Dendritic cell treated with granulocyte-macrophage colony-stimulating factor and Interleukin-4, amounts not matched to agents 40 ng/mL and 50 ng/mL, for 4 days (primary cell): ENCODE data around the gene ATF6.
A peak's percentile ranks its signal among the peaks of the same experiment; 100 is the strongest.

Experiments
- H3K27ac Mint-ChIP-seq: one replicate; pipeline ENCODE4 v1.8.0; 2022; ENCODE audit warnings: mild to moderate bottlenecking, mixed read lengths
- H3K27me3 Mint-ChIP-seq: one replicate; pipeline ENCODE4 v1.8.0; 2022; ENCODE audit warnings: mild to moderate bottlenecking, mixed read lengths
- H3K36me3 Mint-ChIP-seq: one replicate; pipeline ENCODE4 v1.8.0; 2022; ENCODE audit warnings: low read depth, mixed read lengths
- H3K4me1 Mint-ChIP-seq: one replicate; pipeline ENCODE4 v1.8.0; 2022; ENCODE audit warnings: low read depth, mixed read lengths
- H3K4me3 Mint-ChIP-seq: one replicate; pipeline ENCODE4 v1.8.0; 2022; ENCODE audit warnings: mild to moderate bottlenecking, moderate library complexity, mixed read lengths
- H3K9me3 Mint-ChIP-seq: one replicate; pipeline ENCODE4 v1.8.0; 2022; ENCODE audit warnings: mixed read lengths
- intact Hi-C: fragments of 100-400 bp; cut with micrococcal nuclease; formaldehyde crosslinking; loops from one replicate; pipeline ENCODE4 v1.15.0; 2022

The ATF6 gene

DNA sequence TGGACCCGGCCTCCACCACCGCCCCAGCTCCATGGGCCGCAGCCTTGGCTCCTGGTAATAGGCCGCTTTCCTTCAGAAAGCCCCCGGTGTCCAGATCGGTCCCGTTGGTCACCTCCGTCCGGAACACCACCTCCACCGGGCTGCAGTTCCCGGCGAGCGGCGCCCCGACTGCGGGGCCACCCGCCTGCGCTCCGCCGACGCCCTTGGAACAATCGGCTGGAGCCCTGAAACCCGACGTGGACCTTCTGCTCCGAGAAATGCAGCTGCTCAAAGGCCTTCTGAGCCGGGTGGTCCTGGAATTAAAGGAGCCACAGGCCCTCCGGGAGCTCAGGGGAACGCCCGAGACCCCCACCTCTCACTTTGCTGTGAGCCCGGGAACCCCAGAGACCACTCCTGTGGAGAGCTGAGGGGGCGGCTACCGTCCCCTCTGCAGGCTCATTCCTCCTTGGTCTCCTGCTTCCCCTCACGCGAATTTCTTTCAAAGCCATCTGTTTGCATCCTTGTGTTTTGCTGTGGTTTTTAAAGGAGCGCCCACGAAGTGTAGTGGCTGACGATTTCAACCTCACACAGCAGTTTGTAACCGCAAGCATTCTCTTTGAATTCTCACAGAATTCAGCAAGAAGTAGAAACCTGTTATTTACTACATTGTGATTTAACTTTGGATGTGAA lies 38.7 kb upstream of the ATF6 start:
- Mint-ChIP-seq H3K27me3 (peaks cover 19% of the 10 kb centered on the region), H3K36me3 (peaks cover 6% of the 10 kb centered on the region), H3K4me3 (peak overlapping the region; percentile 82), H3K9me3 (no peaks in the 10 kb centered on the region), H3K4me1 (peaks cover 67% of the 10 kb centered on the region), H3K27ac (peak overlapping the region; percentile 86)
- intact Hi-C loops = no loop called here

DNA sequence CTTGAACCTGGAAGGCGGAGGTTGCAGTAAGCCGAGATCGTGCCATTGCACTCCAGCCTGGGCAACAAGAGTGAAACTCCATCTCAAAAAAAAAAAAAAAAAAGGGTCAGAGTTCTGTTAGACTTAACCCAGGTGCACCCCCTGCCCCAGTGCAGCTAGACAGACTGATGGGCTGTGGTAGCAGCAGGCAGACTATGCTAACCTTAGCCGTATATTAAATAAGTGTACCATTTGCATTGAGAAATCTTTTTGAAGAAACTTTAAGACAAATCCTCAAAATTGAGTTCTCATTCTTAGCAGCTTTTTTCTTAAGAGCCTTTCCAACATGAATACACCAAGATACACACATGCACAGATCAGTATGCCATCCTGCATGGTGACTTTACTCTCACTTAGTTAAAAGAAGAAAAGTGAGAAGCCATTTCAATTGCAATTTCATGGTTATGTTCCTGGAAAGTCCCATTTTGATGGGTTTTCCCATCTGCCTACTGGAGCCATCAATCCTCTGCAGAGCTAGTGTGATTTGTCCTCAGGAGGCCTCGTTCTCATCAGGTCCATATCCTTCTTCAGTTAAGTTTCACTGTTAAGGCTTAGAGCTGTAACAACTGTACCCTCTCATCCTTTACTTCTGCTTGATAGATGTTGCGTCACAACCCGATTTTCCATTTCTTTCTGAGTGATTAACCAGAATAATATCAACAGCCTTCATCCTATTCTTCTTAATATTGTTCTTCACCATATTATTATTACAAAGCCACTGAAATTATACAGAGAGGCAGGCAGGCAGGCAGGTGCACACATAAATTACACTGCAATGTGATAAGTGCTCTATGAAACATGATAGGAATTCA lies 37.5 kb upstream of the ATF6 start:
- peaks cover 58% of the 10 kb centered on the region for H3K4me1 Mint-ChIP-seq
- no peaks in the 10 kb centered on the region for H3K9me3 Mint-ChIP-seq
- H3K27ac Mint-ChIP-seq = peak overlapping the region; percentile 5
- H3K4me3 Mint-ChIP-seq = no peak overlapping the region
- peaks cover 6% of the 10 kb centered on the region for H3K36me3 Mint-ChIP-seq
- intact Hi-C loops = no loop called here
- peaks cover 19% of the 10 kb centered on the region for H3K27me3 Mint-ChIP-seq

DNA sequence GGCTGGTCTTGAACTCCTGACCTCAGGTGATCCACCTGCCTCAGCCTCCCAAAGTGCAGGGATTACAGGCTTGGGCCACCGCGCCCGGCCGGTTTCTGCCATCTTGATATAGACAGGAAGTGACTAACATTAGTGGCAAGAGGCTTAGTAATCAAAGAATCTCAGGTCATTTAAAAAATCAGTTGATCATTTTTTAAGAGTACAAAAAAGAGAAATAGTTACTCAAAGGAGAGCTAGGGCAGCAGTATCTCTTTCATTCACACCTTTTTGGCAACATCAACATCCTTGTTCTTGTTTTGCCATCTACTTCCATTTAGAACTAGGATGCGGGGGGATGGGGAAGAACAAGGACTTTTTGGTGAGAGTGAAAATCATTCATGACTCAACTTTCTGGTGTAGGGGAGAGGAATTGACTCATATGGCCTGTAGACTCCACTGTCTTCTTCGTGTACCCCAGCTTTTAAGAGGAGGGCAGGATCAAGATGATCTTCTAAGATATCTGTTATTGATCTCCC lies 36.0 kb upstream of the ATF6 start:
- peaks cover 6% of the 10 kb centered on the region for H3K36me3 Mint-ChIP-seq
- H3K9me3 Mint-ChIP-seq = no peaks in the 10 kb centered on the region
- H3K4me1 Mint-ChIP-seq = peaks cover 48% of the 10 kb centered on the region
- no peak overlapping the region for H3K27ac Mint-ChIP-seq
- no peak overlapping the region for H3K4me3 Mint-ChIP-seq
- intact Hi-C loops = loop anchor here (10.0 kb wide), 2 partner anchors 45 to 165 kb away; no protein-coding TSS in a partner anchor
- peaks cover 13% of the 10 kb centered on the region for H3K27me3 Mint-ChIP-seq

DNA sequence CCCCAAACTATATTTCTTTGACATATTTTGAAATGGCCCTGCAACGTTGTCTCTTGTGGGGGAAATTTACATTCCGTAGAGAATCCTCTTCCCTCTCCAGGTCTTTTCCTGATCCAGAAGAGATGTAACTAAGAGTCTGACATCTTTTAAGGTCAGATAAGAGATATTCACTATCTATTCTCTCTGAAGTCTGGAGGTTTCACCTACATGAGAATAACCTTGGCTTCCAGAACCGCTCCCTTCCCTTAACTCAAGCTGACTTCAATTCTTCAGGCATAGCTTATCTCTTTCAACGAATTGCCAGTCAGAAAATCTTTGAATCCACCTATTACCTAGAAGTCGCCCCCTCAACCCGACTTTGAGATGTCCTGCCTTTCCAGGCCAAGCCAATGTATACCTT lies 34.9 kb upstream of the ATF6 start:
- H3K36me3 Mint-ChIP-seq = peaks cover 6% of the 10 kb centered on the region
- peaks cover 15% of the 10 kb centered on the region for H3K27me3 Mint-ChIP-seq
- no peak overlapping the region for H3K27ac Mint-ChIP-seq
- H3K4me3 Mint-ChIP-seq = no peak overlapping the region
- no peaks in the 10 kb centered on the region for H3K9me3 Mint-ChIP-seq
- intact Hi-C loops = loop anchor here (10.0 kb wide), 2 partner anchors 46 to 166 kb away; no protein-coding TSS in a partner anchor
- peaks cover 45% of the 10 kb centered on the region for H3K4me1 Mint-ChIP-seq

DNA sequence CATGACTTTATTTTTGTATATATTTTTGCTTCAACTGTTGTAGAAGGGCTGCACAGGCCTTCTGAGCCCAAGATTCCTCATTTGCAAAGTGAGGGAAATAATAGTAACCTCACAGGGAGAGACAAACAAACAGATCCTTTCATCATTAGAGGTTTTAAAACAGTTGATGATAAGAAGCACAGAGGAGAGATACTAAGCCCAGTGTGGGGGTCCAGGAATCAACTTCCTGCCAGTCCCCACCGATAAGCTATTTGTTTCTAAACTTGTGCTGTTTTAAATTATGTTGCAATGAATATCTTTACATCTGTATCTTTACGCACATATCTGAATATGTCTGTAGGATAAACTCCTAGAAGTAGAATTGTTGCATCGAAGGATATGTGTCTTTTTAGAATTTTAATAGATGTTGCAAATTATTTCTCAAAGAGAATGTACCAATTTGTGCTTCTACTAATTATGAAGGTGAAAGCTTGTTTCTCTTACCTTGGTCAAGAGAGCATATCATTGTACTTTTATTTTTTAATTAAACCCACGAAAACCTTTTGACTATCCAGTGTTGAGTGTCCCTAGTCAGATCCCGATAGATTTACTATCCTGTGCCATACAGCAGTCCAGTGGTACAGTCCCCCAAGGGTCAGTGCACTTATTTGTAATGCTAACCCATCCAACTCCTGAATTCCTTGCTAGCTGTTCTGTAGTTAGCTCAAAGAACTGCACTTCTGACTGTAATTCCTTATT lies 34.0 kb upstream of the ATF6 start:
- Mint-ChIP-seq H3K27me3 (peaks cover 17% of the 10 kb centered on the region), H3K27ac (no peak overlapping the region), H3K9me3 (no peaks in the 10 kb centered on the region), H3K36me3 (no peaks in the 10 kb centered on the region), H3K4me1 (peaks cover 48% of the 10 kb centered on the region), H3K4me3 (no peak overlapping the region)
- intact Hi-C loops = loop anchor here (10.0 kb wide), 2 partner anchors 47 to 167 kb away; no protein-coding TSS in a partner anchor

DNA sequence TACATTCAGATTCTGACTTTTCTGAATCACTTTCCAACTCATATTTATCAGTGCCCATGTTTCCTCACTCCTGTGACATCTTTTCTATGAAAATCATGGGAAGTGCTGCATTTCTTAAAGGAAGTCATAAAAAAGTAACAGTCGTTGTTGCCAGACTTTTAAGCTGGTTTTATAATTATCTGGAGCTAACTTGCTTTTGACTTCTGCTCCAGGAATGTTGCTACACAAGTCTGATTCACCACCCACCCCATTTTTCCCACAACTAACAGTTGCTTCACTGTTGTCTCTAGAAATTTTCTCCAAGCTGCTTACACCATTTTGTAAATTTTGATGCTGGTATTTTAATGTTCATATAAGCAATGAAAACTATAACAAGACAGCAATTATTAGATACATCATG lies 32.6 kb upstream of the ATF6 start:
- intact Hi-C loops = loop anchor here (10.0 kb wide), 2 partner anchors 49 to 169 kb away; no protein-coding TSS in a partner anchor
- no peaks in the 10 kb centered on the region for H3K36me3 Mint-ChIP-seq
- H3K27me3 Mint-ChIP-seq = peaks cover 17% of the 10 kb centered on the region
- H3K4me1 Mint-ChIP-seq = peaks cover 45% of the 10 kb centered on the region
- no peak overlapping the region for H3K27ac Mint-ChIP-seq
- no peaks in the 10 kb centered on the region for H3K9me3 Mint-ChIP-seq
- H3K4me3 Mint-ChIP-seq = no peak overlapping the region

DNA sequence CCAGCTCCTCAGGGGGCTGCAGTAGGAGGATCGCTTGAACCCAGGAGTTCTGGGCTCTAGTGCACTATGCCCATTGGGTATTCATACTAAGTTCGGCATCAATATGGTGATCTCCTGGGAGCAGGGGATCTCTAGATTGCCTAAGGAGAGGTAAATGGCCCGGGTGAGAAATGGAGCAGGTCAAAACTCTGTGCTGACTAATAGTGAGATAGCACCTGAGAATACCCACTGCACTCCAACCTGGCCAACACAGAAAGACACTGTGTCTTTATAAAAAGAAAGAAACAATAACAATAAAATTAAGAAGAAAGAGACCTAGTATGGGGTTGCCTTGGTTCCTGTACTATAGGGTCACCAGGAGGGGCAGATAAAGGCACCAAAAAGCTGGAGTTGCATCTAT lies 30.3 kb upstream of the ATF6 start:
- intact Hi-C loops = loop anchor here (10.0 kb wide), 2 partner anchors 51 to 171 kb away; no protein-coding TSS in a partner anchor
- peaks cover 48% of the 10 kb centered on the region for H3K4me1 Mint-ChIP-seq
- peaks cover 17% of the 10 kb centered on the region for H3K27me3 Mint-ChIP-seq
- H3K4me3 Mint-ChIP-seq = no peak overlapping the region
- no peaks in the 10 kb centered on the region for H3K9me3 Mint-ChIP-seq
- no peaks in the 10 kb centered on the region for H3K36me3 Mint-ChIP-seq
- peak overlapping the region; percentile 37 for H3K27ac Mint-ChIP-seq

DNA sequence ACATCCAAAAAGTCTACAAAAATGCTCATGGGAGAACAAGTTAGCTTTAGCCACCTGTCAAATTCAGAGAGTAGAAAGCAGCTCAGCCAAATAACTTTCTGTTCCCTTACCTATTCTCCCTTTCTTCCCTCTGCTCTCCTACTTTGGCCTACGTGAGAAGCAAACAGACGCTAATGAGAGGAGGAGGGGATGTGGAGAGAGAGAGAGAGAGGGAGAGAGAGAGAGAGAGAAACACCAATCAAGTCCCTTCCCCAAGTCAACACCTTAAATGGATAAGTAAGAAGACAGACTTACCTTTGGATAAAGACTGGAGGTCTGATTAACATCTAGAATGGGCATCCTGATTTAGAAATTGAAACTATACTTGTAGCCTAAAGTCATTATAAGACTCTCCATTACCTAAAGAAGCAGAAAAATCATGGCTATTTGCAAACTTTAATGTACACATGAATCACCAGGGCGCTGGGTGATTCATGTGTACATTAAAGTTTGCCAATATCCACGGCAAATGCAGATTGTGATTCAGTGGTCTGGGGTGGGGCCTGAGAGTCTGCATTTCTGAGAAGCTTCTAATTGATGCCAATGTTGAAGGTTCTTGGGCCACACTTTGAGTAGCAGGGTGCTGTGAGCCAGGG lies 29.7 kb upstream of the ATF6 start:
- H3K36me3 Mint-ChIP-seq = no peaks in the 10 kb centered on the region
- no peak overlapping the region for H3K4me3 Mint-ChIP-seq
- H3K27me3 Mint-ChIP-seq = peaks cover 14% of the 10 kb centered on the region
- H3K27ac Mint-ChIP-seq = peak overlapping the region; percentile 37
- intact Hi-C loops = loop anchor here (10.0 kb wide), 2 partner anchors 52 to 172 kb away; no protein-coding TSS in a partner anchor
- H3K4me1 Mint-ChIP-seq = peaks cover 55% of the 10 kb centered on the region
- no peaks in the 10 kb centered on the region for H3K9me3 Mint-ChIP-seq

DNA sequence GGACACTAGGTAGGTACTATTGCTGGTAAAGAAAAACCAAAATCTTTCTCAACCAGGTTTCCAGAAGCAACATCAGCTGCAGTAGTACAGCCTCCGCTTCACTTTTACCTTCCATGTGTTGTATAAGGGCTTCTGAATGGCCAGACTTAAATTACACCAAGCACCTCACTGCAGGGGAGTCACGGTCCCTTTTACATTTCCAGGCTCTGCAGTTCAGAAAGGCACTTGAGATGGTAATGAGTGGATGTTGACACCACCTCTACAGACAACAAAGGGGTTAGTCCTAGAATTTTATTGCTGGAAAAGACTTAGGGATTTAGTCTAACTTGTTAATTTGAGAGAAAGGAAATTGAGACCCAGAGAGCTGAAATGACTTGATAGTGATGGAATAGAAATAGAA lies 28.5 kb upstream of the ATF6 start:
- H3K27me3 Mint-ChIP-seq = peaks cover 11% of the 10 kb centered on the region
- H3K27ac Mint-ChIP-seq = no peak overlapping the region
- H3K4me1 Mint-ChIP-seq = peaks cover 55% of the 10 kb centered on the region
- intact Hi-C loops = loop anchor here (10.0 kb wide), 2 partner anchors 53 to 173 kb away; no protein-coding TSS in a partner anchor
- no peak overlapping the region for H3K4me3 Mint-ChIP-seq
- no peaks in the 10 kb centered on the region for H3K9me3 Mint-ChIP-seq
- no peaks in the 10 kb centered on the region for H3K36me3 Mint-ChIP-seq

DNA sequence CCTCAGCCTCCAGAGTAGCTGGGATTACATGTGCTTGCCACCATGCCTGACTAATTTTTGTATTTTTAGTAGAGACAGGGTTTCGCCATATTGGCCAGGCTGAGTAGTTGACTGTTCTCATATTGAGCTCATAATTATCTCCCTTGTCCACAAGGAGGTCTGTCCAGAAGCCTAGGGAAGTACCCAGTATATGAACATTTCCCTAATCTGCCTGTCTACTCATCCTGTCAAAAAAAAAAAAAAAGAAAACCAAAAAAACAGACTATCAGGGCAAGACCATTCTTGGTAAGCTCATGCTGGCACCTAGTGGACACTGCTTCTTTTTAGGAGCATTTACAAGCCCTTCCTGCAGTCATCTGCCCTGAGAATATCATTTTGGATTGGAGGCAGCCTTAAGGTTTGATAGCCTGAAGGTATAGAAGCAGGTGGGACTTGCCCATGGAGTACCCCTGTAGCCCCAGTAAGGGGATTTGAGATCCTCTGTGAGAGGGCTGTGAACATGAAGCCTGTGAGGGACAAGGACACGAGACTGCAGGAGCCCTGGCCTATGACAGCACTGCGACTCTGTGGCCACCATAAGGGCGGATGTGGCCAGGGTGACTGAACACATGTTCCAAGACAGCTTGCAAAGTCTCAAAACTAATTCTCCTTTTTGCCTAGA lies 27.4 kb upstream of the ATF6 start:
- no peak overlapping the region for H3K4me3 Mint-ChIP-seq

DNA sequence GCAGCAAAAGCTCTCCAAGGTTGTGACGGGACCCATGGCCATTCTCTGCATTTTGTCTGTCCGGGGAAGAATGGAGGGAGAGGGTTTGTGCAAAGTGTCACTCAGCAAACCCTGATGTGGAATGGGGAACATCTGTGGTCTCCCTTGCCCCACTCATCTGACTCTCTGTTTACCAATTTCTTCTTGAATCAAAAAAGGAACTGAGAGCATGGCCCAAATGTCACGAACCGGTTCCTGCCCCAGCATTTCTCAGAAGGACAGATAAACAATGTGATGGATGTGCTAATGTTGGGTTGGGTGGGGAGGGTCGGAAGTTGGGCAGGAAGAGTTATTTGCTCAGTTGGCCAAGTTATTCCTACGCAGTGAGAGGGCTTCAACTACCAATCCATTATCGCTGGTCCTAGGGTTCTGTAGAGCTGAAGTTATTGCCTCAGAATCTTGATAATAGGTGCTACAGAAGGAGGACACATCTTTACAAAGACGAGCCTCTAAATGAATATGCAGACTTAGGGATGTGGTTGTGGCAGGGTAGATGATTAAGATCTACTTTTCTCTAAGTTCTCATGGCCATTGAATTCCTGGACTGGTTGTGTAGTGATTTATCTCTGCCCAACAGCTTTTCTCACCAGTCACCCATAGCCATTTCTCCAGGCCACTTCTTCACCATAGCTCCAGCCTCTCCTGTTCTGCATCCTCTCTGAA lies 26.1 kb upstream of the ATF6 start:
- peaks cover 65% of the 10 kb centered on the region for H3K4me1 Mint-ChIP-seq

More for the DNA sequence above, 27.4 kb upstream of the ATF6 start:
- no peaks in the 10 kb centered on the region for H3K36me3 Mint-ChIP-seq
- peaks cover 11% of the 10 kb centered on the region for H3K27me3 Mint-ChIP-seq
- intact Hi-C loops = loop anchor here (10.0 kb wide), 2 partner anchors 54 to 174 kb away; no protein-coding TSS in a partner anchor
- H3K27ac Mint-ChIP-seq = peak overlapping the region; percentile 90
- H3K9me3 Mint-ChIP-seq = no peaks in the 10 kb centered on the region
- H3K4me1 Mint-ChIP-seq = peaks cover 55% of the 10 kb centered on the region

DNA sequence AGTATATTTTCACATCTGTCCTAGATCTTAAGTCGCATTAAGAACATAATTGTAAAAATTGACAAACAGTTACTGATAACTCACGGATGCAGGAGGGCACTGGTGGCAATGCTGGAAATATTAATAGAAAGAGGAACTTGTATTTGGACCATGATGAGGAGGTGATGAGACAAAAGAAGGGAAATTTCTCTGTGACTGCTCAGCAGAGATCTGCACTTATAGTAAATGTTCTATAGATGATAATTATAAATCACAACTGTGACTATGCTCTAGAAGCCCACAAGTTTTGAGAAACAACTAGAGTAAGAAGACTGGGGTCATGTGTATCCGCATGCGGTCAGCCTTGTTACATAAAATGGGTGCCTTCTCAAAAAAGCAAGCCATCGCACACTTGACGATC lies 25.2 kb upstream of the ATF6 start:
- Mint-ChIP-seq H3K4me3 (peak overlapping the region; percentile 23), H3K4me1 (peaks cover 66% of the 10 kb centered on the region), H3K27me3 (peaks cover 11% of the 10 kb centered on the region), H3K9me3 (no peaks in the 10 kb centered on the region), H3K27ac (peak overlapping the region; percentile 90), H3K36me3 (no peaks in the 10 kb centered on the region)
- intact Hi-C loops = loop anchor here (5.0 to 10.0 kb wide), 3 partner anchors 94 to 366 kb away; no protein-coding TSS in a partner anchor

More for the DNA sequence above, 26.1 kb upstream of the ATF6 start:
- H3K9me3 Mint-ChIP-seq = no peaks in the 10 kb centered on the region
- H3K27ac Mint-ChIP-seq = peak overlapping the region; percentile 90
- no peaks in the 10 kb centered on the region for H3K36me3 Mint-ChIP-seq
- H3K4me3 Mint-ChIP-seq = no peak overlapping the region
- intact Hi-C loops = loop anchor here (5.0 to 10.0 kb wide), 5 partner anchors 55 to 365 kb away; no protein-coding TSS in a partner anchor
- H3K27me3 Mint-ChIP-seq = peaks cover 13% of the 10 kb centered on the region
